Hepatocyte (in vitro differentiated cells): ENCODE measurements around the gene TAF9.

Experiments used
- CTCF ChIP-seq: fragments of 200-600 bp; sonication (generic); IDR thresholded peaks from 2 replicates; pipeline ENCODE4 v1.5.1; 2016; ENCODE audit warnings: antibody characterized with exemption, mild to moderate bottlenecking; ENCODE audit not compliant: poor library complexity
- EZH2 ChIP-seq: fragments of 200-600 bp; sonication (generic); IDR thresholded peaks from 2 replicates; pipeline ENCODE4 v1.6.1; 2016; ENCODE audit warnings: antibody characterized with exemption, mild to moderate bottlenecking, borderline replicate concordance

GRCh38 chr5:69372394-69372793 is 3.1 kb upstream of the TAF9 start:
- TF ChIP-seq CTCF (no peak), EZH2 (no peak)
